Measurements from ENCODE around the gene LRIG1.

Gene LRIG1

DNA sequence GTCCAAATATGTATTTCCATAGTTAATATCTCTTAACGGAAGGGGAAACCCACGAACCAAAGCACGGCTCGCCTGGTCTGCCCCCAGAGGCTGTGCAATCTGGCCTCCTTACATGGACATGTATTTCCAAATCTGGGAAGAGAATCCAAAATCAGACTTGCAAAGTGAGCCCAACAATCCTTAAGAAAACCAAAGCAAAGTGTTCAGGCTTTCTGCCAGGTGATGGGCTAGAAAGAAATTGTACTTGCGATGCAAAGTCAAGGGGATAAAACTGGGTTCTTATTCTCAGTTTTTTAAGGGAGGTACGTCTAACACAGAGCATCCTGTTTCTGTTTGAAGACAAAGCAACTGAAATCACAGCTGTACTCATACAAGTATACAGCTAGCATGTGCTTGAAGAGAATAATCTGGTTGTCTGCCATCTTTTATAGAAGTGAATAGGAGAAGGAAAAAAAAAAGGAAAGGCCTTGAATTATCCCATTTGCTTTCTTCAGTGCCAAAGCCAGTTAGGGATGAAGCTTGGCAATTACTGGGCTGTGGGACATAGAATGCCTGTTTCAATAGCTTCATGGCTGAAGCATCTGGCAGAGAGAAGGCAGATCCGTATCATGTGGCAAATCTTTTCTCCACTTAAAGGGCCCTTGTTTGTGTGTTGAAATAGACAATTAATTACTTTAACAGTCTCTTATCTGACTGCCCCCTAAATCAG is 48.4 kb downstream of the LRIG1 start:
- H3K4me1 ChIP-seq (ENCODE audit: low read length): no peaks in the 10 kb centered on the region
- H3K27me3 ChIP-seq (replicated peaks; ENCODE audit: insufficient read depth, low read length): no peaks in the 10 kb centered on the region
- H3K9ac ChIP-seq (ENCODE audit: low read length): no peak overlapping the region
- H3K36me3 ChIP-seq (replicated peaks; ENCODE audit: insufficient read depth, low read length): no peaks in the 10 kb centered on the region
- TF ChIP-seq, protein P1, sequence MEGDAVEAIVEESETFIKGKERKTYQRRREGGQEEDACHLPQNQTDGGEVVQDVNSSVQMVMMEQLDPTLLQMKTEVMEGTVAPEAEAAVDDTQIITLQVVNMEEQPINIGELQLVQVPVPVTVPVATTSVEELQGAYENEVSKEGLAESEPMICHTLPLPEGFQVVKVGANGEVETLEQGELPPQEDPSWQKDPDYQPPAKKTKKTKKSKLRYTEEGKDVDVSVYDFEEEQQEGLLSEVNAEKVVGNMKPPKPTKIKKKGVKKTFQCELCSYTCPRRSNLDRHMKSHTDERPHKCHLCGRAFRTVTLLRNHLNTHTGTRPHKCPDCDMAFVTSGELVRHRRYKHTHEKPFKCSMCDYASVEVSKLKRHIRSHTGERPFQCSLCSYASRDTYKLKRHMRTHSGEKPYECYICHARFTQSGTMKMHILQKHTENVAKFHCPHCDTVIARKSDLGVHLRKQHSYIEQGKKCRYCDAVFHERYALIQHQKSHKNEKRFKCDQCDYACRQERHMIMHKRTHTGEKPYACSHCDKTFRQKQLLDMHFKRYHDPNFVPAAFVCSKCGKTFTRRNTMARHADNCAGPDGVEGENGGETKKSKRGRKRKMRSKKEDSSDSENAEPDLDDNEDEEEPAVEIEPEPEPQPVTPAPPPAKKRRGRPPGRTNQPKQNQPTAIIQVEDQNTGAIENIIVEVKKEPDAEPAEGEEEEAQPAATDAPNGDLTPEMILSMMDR (IDR thresholded peaks at IDR 0.05; ENCODE audit: low read length): no peak
- no peak for TF ChIP-seq EZH2phosphoT487 (IDR thresholded peaks at IDR 0.05; ENCODE audit: low read length)
- TF ChIP-seq EZH2 (optimal IDR thresholded peaks at IDR 0.05; ENCODE audit: low read depth, low read length): no peak
- no peaks in the 10 kb centered on the region for H3K9me3 ChIP-seq (replicated peaks; ENCODE audit: insufficient read depth, low read length)
- DNase-seq: no peak
- H3K4me2 ChIP-seq (ENCODE audit: low read depth, low read length): no peak overlapping the region
- no peaks in the 10 kb centered on the region for H3F3A ChIP-seq (ENCODE audit: insufficient read depth, low read length)
- H3K27ac ChIP-seq (ENCODE audit: low read length): no peak overlapping the region
- H3K4me3 ChIP-seq (ENCODE audit: low read length): no peak overlapping the region
- no peaks in the 10 kb centered on the region for H4K20me1 ChIP-seq (ENCODE audit: insufficient read depth, low read length)
- H2AFZ ChIP-seq (ENCODE audit: low read length): no peak overlapping the region
- no peaks in the 10 kb centered on the region for H3K9me2 ChIP-seq (replicated peaks; ENCODE audit: insufficient read depth, low read length)
- H3K79me2 ChIP-seq (ENCODE audit: low read length): peaks cover 92% of the 10 kb centered on the region

DNA sequence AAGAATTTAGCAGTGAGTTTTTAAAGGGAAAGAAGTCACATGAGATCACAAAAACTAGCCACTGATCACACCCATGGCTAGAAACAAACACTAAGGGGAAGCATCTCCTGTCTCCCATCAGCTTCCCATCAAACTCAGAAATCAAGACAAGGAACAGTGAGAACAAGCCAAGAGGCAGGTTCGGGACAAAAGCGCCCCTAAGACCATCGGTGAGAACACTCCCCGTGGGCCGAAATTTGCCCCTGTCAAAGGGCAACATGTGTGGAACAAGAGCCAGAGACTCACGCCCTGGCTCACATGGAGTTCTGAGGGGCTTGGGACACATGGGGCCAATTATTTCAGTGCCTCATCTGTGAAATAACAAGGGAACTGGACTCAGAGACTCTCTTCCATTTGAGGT is 49.1 kb downstream of the LRIG1 start:
- H3K9me2 ChIP-seq (replicated peaks; ENCODE audit: insufficient read depth, low read length): no peaks in the 10 kb centered on the region
- no peaks in the 10 kb centered on the region for H4K20me1 ChIP-seq (ENCODE audit: insufficient read depth, low read length)
- H3F3A ChIP-seq (ENCODE audit: insufficient read depth, low read length): no peaks in the 10 kb centered on the region
- no peaks in the 10 kb centered on the region for H3K36me3 ChIP-seq (replicated peaks; ENCODE audit: insufficient read depth, low read length)
- no peaks in the 10 kb centered on the region for H3K9me3 ChIP-seq (replicated peaks; ENCODE audit: insufficient read depth, low read length)
- H2AFZ ChIP-seq (ENCODE audit: low read length): no peak overlapping the region
- no peak overlapping the region for H3K4me2 ChIP-seq (ENCODE audit: low read depth, low read length)
- no peaks in the 10 kb centered on the region for H3K4me1 ChIP-seq (ENCODE audit: low read length)
- H3K9ac ChIP-seq (ENCODE audit: low read length): no peak overlapping the region
- no peaks in the 10 kb centered on the region for H3K27me3 ChIP-seq (replicated peaks; ENCODE audit: insufficient read depth, low read length)
- DNase-seq: no peak
- H3K79me2 ChIP-seq (ENCODE audit: low read length): peaks cover 89% of the 10 kb centered on the region
- no peak overlapping the region for H3K4me3 ChIP-seq (ENCODE audit: low read length)
- TF ChIP-seq EZH2phosphoT487 (IDR thresholded peaks at IDR 0.05; ENCODE audit: low read length) (no peak), EZH2 (optimal IDR thresholded peaks at IDR 0.05; ENCODE audit: low read depth, low read length) (no peak)
- TF ChIP-seq, protein P1 (IDR thresholded peaks at IDR 0.05; ENCODE audit: low read length): no peak
- H3K27ac ChIP-seq (ENCODE audit: low read length): no peak overlapping the region

DNA sequence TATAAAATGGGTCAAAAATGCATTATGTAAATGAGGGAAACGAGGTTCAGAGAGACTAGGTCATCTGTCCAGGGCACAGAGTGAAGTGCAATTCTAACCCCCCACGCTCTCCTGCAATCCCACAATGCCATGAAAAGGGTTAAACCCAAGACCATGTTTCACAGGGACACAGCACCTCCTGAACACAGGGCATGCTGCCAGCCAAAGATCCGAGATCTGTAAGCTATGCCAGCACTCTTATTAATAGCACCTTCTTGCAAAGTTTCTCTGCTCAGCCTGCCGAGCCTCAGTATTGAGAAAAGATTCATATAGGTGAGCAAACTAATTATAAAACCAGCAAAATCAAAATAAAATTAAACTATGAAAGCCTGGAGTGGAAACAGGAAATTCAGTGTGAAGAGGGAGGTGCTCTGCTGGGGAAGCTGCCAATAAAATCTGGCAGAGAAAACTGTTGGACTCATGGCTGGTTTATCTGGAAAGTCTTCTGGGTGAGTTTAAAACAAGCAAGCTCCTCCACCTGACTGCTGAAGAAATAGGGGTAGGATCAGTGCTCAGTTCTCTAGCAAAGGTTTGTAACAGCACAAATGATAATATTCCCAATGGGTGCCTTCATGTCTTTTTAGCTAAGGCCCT is 50.3 kb downstream of the LRIG1 start:
- Histone ChIP-seq H3K27me3 (replicated peaks; ENCODE audit: insufficient read depth, low read length) (no peaks in the 10 kb centered on the region), H4K20me1 (ENCODE audit: insufficient read depth, low read length) (no peaks in the 10 kb centered on the region), H3K36me3 (replicated peaks; ENCODE audit: insufficient read depth, low read length) (no peaks in the 10 kb centered on the region), H2AFZ (ENCODE audit: low read length) (no peak overlapping the region), H3K9me2 (replicated peaks; ENCODE audit: insufficient read depth, low read length) (no peaks in the 10 kb centered on the region), H3F3A (ENCODE audit: insufficient read depth, low read length) (no peaks in the 10 kb centered on the region), H3K27ac (ENCODE audit: low read length) (no peak overlapping the region), H3K9ac (ENCODE audit: low read length) (no peak overlapping the region), H3K79me2 (ENCODE audit: low read length) (peaks cover 81% of the 10 kb centered on the region), H3K4me3 (ENCODE audit: low read length) (no peak overlapping the region), H3K4me1 (ENCODE audit: low read length) (no peaks in the 10 kb centered on the region), H3K4me2 (ENCODE audit: low read depth, low read length) (no peak overlapping the region), H3K9me3 (replicated peaks; ENCODE audit: insufficient read depth, low read length) (no peaks in the 10 kb centered on the region)
- TF ChIP-seq, protein P1 (IDR thresholded peaks at IDR 0.05; ENCODE audit: low read length): no peak
- TF ChIP-seq EZH2phosphoT487 (IDR thresholded peaks at IDR 0.05; ENCODE audit: low read length) (no peak), EZH2 (optimal IDR thresholded peaks at IDR 0.05; ENCODE audit: low read depth, low read length) (no peak)
- no peak for DNase-seq

All from MM.1S (cell line).